WTC11 (cell line): ENCODE data around the gene VTI1A. TPM values are rescaled to one million over a fixed set of nuclear protein-coding genes. Genes with fewer than 3 reads are reported as not detected.

Source experiments
- ATAC-seq: fragments of 200-7000 bp; cut with Tn5 transposase; 2 replicates; pipeline ENCODE4 v1.10.0; 2021; ENCODE audit warnings: mild to moderate bottlenecking, moderate library complexity
- CTCF ChIA-PET: fragments of 300-600 bp; sonication (Branson Sonifier 250); formaldehyde crosslinking; loops from one replicate; lab custom pipeline; 2021; ENCODE audit warnings: antibody characterized with exemption; lab: Charles Lee
- POLR2A ChIA-PET: fragments of 350-600 bp; sonication (Branson Sonifier 250); formaldehyde crosslinking; loops from one replicate; lab custom pipeline; 2021; ENCODE audit warnings: antibody characterized with exemption; lab: Charles Lee
- DNase-seq: peaks from one replicate; pipeline ENCODE4 v3.0.0; 2021; ENCODE audit warnings: low spot score
- H3K27ac Mint-ChIP-seq: 2 replicates; pipeline ENCODE4 v1.8.0; 2021; ENCODE audit warnings: mixed read lengths
- H3K27me3 Mint-ChIP-seq: 2 replicates; pipeline ENCODE4 v1.8.0; 2021; ENCODE audit warnings: low read depth, mild to moderate bottlenecking, moderate library complexity, mixed read lengths
- H3K36me3 Mint-ChIP-seq: 2 replicates; pipeline ENCODE4 v1.8.0; 2021; ENCODE audit warnings: mixed read lengths
- H3K4me1 Mint-ChIP-seq: 2 replicates; pipeline ENCODE4 v1.8.0; 2022; ENCODE audit warnings: mixed read lengths
- H3K4me3 Mint-ChIP-seq: 2 replicates; pipeline ENCODE4 v1.8.0; 2021; ENCODE audit warnings: mild to moderate bottlenecking, moderate library complexity, mixed read lengths
- H3K9me3 Mint-ChIP-seq: 2 replicates; pipeline ENCODE4 v1.8.0; 2021; ENCODE audit warnings: mixed read lengths
- CREB1 ChIP-seq: sonication (generic); formaldehyde crosslinking; IDR thresholded peaks from 2 replicates; pipeline ENCODE4 v1.8.0; 2023; ENCODE audit warnings: mild to moderate bottlenecking, missing genetic modification reagents
- ELF4 ChIP-seq: sonication (generic); formaldehyde crosslinking; IDR thresholded peaks from 2 replicates; pipeline ENCODE4 v1.8.1; 2022; ENCODE audit warnings: low read depth, mild to moderate bottlenecking, moderate library complexity, missing genetic modification reagents
- ETV6 ChIP-seq: sonication (generic); formaldehyde crosslinking; IDR thresholded peaks from 2 replicates; pipeline ENCODE4 v1.8.1; 2022; ENCODE audit warnings: mild to moderate bottlenecking, missing genetic modification reagents
- IRF2 ChIP-seq: sonication (generic); formaldehyde crosslinking; IDR thresholded peaks from 2 replicates; pipeline ENCODE4 v1.8.0; 2022; ENCODE audit warnings: low read depth, missing genetic modification reagents, borderline replicate concordance
- JUN ChIP-seq: sonication (generic); formaldehyde crosslinking; IDR thresholded peaks from 2 replicates; pipeline ENCODE4 v1.8.0; 2023; ENCODE audit warnings: mild to moderate bottlenecking, missing genetic modification reagents
- KAT7 ChIP-seq: sonication (generic); formaldehyde crosslinking; IDR thresholded peaks from 2 replicates; pipeline ENCODE4 v1.8.1; 2023; ENCODE audit warnings: missing genetic modification reagents, mild to moderate bottlenecking, borderline replicate concordance
- MXD4 ChIP-seq: fragments of 250-450 bp; sonication (Bioruptor Pico); IDR thresholded peaks from 2 replicates; pipeline ENCODE4 v1.8.0; 2021; ENCODE audit warnings: mild to moderate bottlenecking, moderate library complexity, borderline replicate concordance
- NR3C1 ChIP-seq: sonication (generic); formaldehyde crosslinking; conservative IDR thresholded peaks from 2 replicates; pipeline ENCODE4 v1.8.1; 2023; ENCODE audit warnings: low read depth, mild to moderate bottlenecking, missing genetic modification reagents
- OVOL2 ChIP-seq: fragments of 250-450 bp; sonication (Bioruptor Pico); IDR thresholded peaks from 2 replicates; pipeline ENCODE4 v1.9.0; 2021; ENCODE audit warnings: mild to moderate bottlenecking, borderline replicate concordance
- RELA ChIP-seq: sonication (generic); formaldehyde crosslinking; IDR thresholded peaks from 2 replicates; pipeline ENCODE4 v1.8.1; 2022; ENCODE audit warnings: missing genetic modification reagents, mild to moderate bottlenecking, borderline replicate concordance
- RORB ChIP-seq: fragments of 250-450 bp; sonication (Bioruptor Pico); IDR thresholded peaks from 2 replicates; pipeline ENCODE4 v1.9.0; 2021; ENCODE audit warnings: mild to moderate bottlenecking
- SMAD4 ChIP-seq: sonication (generic); formaldehyde crosslinking; IDR thresholded peaks from 2 replicates; pipeline ENCODE4 v1.8.0; 2022; ENCODE audit warnings: mild to moderate bottlenecking, missing genetic modification reagents
- SP1 ChIP-seq: sonication (generic); formaldehyde crosslinking; conservative IDR thresholded peaks from 2 replicates; pipeline ENCODE4 v1.8.1; 2022; ENCODE audit warnings: missing genetic modification reagents
- TEAD1 ChIP-seq: sonication (generic); formaldehyde crosslinking; IDR thresholded peaks from 2 replicates; pipeline ENCODE4 v1.8.0; 2022; ENCODE audit warnings: mild to moderate bottlenecking, missing genetic modification reagents
- ZNF121 ChIP-seq: sonication (generic); formaldehyde crosslinking; IDR thresholded peaks from 2 replicates; pipeline ENCODE4 v1.8.0; 2023; ENCODE audit warnings: missing genetic modification reagents
- ZNF138 ChIP-seq: sonication (generic); formaldehyde crosslinking; conservative IDR thresholded peaks from 2 replicates; pipeline ENCODE4 v1.8.1; 2022; ENCODE audit warnings: mild to moderate bottlenecking, moderate library complexity, missing genetic modification reagents
- ZNF219 ChIP-seq: sonication (generic); formaldehyde crosslinking; IDR thresholded peaks from 2 replicates; pipeline ENCODE4 v1.8.0; 2023; ENCODE audit warnings: missing genetic modification reagents, mild to moderate bottlenecking, borderline replicate concordance
- ZNF263 ChIP-seq: sonication (generic); formaldehyde crosslinking; IDR thresholded peaks from 2 replicates; pipeline ENCODE4 v1.8.1; 2022; ENCODE audit warnings: low read depth, mild to moderate bottlenecking, moderate library complexity, missing genetic modification reagents
- ZNF317 ChIP-seq: sonication (generic); formaldehyde crosslinking; IDR thresholded peaks from 2 replicates; pipeline ENCODE4 v1.8.1; 2023; ENCODE audit warnings: low read depth, mild to moderate bottlenecking, moderate library complexity, missing genetic modification reagents, borderline replicate concordance
- ZNF396 ChIP-seq: fragments of 250-450 bp; sonication (Bioruptor Pico); IDR thresholded peaks from 2 replicates; pipeline ENCODE4 v1.8.0; 2021; ENCODE audit warnings: mild to moderate bottlenecking, moderate library complexity, borderline replicate concordance
- ZNF671 ChIP-seq: fragments of 250-450 bp; sonication (Bioruptor Pico); IDR thresholded peaks from 2 replicates; pipeline ENCODE4 v1.8.0; 2021; ENCODE audit warnings: mild to moderate bottlenecking
- total RNA-seq: library from RNA; stranded (reverse); gene quantifications from 3 replicates; pipeline ENCODE4 v1.2.3, GENCODE V29; 2021
- TF ChIP-seq, protein P1 (sequence below): fragments of 250-450 bp; sonication (Bioruptor Pico); IDR thresholded peaks from 2 replicates; pipeline ENCODE4 v1.9.0; 2021; ENCODE audit warnings: mild to moderate bottlenecking
- TF ChIP-seq, protein P2 (sequence below): fragments of 250-450 bp; sonication (Bioruptor Pico); IDR thresholded peaks from 2 replicates; pipeline ENCODE4 v1.8.0; 2021; ENCODE audit warnings: mild to moderate bottlenecking
- TF ChIP-seq, protein P3 (sequence below): sonication (generic); formaldehyde crosslinking; IDR thresholded peaks from 2 replicates; pipeline ENCODE4 v1.8.0; 2023; ENCODE audit warnings: mild to moderate bottlenecking, missing genetic modification reagents
- TF ChIP-seq, protein P4 (sequence below): sonication (generic); formaldehyde crosslinking; IDR thresholded peaks from 2 replicates; pipeline ENCODE4 v1.8.1; 2022; ENCODE audit warnings: low read depth, mild to moderate bottlenecking, moderate library complexity, missing genetic modification reagents, borderline replicate concordance
- TF ChIP-seq, protein P5 (sequence below): sonication (generic); formaldehyde crosslinking; IDR thresholded peaks from 2 replicates; pipeline ENCODE4 v1.8.1; 2023; ENCODE audit warnings: mild to moderate bottlenecking, missing genetic modification reagents

VTI1A gene
- total RNA-seq, 1 experiment from 2014 or later = 20.1 TPM

DNA sequence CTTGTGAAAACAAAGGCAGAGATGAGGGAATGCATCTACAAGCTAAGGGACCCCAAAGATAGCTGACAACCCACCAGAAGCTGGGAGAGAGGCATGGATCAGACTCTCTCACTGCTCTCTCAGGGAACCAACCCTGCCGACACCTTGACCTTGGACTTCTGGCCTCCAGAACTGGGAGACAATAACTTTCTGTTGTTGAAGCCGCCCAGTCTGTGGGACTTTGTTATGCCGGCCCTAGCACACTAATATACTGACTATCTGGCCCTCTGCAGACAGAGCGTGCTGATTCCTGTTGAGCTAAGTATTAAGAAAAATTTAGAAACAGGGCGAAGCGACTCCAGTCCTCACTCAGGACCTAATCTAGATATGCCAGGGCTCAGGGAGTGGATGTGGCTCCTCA lies 358.7 kb downstream of the VTI1A start (continued):
- TF ChIP-seq, protein P1, sequence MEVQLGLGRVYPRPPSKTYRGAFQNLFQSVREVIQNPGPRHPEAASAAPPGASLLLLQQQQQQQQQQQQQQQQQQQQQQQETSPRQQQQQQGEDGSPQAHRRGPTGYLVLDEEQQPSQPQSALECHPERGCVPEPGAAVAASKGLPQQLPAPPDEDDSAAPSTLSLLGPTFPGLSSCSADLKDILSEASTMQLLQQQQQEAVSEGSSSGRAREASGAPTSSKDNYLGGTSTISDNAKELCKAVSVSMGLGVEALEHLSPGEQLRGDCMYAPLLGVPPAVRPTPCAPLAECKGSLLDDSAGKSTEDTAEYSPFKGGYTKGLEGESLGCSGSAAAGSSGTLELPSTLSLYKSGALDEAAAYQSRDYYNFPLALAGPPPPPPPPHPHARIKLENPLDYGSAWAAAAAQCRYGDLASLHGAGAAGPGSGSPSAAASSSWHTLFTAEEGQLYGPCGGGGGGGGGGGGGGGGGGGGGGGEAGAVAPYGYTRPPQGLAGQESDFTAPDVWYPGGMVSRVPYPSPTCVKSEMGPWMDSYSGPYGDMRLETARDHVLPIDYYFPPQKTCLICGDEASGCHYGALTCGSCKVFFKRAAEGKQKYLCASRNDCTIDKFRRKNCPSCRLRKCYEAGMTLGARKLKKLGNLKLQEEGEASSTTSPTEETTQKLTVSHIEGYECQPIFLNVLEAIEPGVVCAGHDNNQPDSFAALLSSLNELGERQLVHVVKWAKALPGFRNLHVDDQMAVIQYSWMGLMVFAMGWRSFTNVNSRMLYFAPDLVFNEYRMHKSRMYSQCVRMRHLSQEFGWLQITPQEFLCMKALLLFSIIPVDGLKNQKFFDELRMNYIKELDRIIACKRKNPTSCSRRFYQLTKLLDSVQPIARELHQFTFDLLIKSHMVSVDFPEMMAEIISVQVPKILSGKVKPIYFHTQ (CRISPR knock-in tag) = no peak
- TF ChIP-seq OVOL2 = no peak
- no peak for TF ChIP-seq SMAD4
- TF ChIP-seq IRF2 (CRISPR knock-in tag) = no peak
- no peak for TF ChIP-seq ZNF121 (CRISPR knock-in tag)
- no peak for TF ChIP-seq RORB (CRISPR knock-in tag)
- no peak for TF ChIP-seq ZNF138
- TF ChIP-seq MXD4 (CRISPR knock-in tag) = no peak
- no peak for TF ChIP-seq SP1
- TF ChIP-seq, protein P2, sequence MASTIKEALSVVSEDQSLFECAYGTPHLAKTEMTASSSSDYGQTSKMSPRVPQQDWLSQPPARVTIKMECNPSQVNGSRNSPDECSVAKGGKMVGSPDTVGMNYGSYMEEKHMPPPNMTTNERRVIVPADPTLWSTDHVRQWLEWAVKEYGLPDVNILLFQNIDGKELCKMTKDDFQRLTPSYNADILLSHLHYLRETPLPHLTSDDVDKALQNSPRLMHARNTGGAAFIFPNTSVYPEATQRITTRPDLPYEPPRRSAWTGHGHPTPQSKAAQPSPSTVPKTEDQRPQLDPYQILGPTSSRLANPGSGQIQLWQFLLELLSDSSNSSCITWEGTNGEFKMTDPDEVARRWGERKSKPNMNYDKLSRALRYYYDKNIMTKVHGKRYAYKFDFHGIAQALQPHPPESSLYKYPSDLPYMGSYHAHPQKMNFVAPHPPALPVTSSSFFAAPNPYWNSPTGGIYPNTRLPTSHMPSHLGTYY (CRISPR knock-in tag) = no peak
- TF ChIP-seq ZNF263 (CRISPR knock-in tag) = no peak

DNA sequence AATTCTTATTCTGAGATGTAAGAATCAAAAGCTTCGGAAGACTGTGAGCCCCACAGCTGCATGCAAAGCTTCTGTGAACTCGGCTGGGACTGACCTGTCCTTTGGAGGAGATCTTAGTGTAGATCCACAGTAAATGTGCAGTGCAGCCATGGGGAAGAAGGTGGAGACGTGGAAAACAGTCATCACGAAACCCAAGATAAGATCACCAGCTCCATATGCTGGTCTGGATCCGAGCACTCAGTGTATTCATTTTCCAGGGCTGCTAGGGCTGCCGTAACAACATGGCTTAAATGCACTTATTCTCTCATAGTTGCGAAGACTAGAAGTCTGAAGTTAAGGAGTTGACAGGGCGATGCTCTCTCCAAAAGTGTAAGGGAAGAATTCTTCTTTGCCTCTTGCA lies 360.0 kb downstream of the VTI1A start:
- ChIA-PET POLR2A (no interaction called here), CTCF (interaction anchor here (1.3 kb wide), 1 partner anchor 86 kb away, joined by 3 read pairs; no protein-coding TSS in a partner anchor)
- DNase-seq = no peak
- no peak overlapping the region for H3K4me3 Mint-ChIP-seq
- H3K36me3 Mint-ChIP-seq = peaks cover 11% of the 10 kb centered on the region
- peaks cover 32% of the 10 kb centered on the region for H3K27me3 Mint-ChIP-seq
- peaks cover 7% of the 10 kb centered on the region for H3K9me3 Mint-ChIP-seq
- TF ChIP-seq MXD4 (CRISPR knock-in tag) = no peak
- no peak for TF ChIP-seq CREB1 (CRISPR knock-in tag)
- TF ChIP-seq, protein P3, sequence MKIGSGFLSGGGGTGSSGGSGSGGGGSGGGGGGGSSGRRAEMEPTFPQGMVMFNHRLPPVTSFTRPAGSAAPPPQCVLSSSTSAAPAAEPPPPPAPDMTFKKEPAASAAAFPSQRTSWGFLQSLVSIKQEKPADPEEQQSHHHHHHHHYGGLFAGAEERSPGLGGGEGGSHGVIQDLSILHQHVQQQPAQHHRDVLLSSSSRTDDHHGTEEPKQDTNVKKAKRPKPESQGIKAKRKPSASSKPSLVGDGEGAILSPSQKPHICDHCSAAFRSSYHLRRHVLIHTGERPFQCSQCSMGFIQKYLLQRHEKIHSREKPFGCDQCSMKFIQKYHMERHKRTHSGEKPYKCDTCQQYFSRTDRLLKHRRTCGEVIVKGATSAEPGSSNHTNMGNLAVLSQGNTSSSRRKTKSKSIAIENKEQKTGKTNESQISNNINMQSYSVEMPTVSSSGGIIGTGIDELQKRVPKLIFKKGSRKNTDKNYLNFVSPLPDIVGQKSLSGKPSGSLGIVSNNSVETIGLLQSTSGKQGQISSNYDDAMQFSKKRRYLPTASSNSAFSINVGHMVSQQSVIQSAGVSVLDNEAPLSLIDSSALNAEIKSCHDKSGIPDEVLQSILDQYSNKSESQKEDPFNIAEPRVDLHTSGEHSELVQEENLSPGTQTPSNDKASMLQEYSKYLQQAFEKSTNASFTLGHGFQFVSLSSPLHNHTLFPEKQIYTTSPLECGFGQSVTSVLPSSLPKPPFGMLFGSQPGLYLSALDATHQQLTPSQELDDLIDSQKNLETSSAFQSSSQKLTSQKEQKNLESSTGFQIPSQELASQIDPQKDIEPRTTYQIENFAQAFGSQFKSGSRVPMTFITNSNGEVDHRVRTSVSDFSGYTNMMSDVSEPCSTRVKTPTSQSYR (CRISPR knock-in tag) = no peak
- no peak for TF ChIP-seq JUN (CRISPR knock-in tag)
- TF ChIP-seq ZNF671 (CRISPR knock-in tag) = no peak
- TF ChIP-seq ZNF219 (CRISPR knock-in tag) = no peak
- TF ChIP-seq ZNF121 (CRISPR knock-in tag) = no peak
- TF ChIP-seq RELA (CRISPR knock-in tag) = no peak
- no peak overlapping the region for H3K27ac Mint-ChIP-seq
- ATAC-seq = no peak
- H3K4me1 Mint-ChIP-seq = peaks cover 38% of the 10 kb centered on the region

DNA sequence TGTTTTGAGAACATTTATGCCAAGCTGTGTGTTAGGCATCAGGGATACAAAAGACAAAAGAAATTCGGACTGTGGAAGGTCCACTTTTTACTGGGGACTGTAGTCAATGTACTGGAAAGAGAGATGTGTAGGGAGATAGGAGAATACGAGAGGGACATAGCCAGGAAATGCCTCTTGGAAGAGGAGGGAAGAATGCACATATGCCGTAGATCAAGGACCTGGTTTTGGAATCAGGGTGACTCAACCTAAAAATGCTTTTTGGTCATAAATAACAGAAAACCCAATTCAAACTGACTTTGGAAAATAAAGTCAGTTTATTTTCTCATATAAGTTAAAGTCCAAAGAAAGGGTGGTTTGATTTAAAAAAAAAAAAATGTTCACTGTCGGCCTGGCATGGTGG lies 362.7 kb downstream of the VTI1A start:
- Mint-ChIP-seq H3K9me3 (peaks cover 7% of the 10 kb centered on the region), H3K4me1 (peaks cover 57% of the 10 kb centered on the region), H3K4me3 (no peak overlapping the region), H3K27me3 (peaks cover 53% of the 10 kb centered on the region), H3K36me3 (peaks cover 11% of the 10 kb centered on the region), H3K27ac (no peak overlapping the region; the same call in 1 of the 2 replicates)
- ChIA-PET POLR2A (no interaction called here), CTCF (interaction anchor here (0.7 kb wide), 1 partner anchor 31 kb away, joined by 4 read pairs; no protein-coding TSS in a partner anchor)
- no peak for DNase-seq
- no peak for ATAC-seq
- TF ChIP-seq, protein P4, sequence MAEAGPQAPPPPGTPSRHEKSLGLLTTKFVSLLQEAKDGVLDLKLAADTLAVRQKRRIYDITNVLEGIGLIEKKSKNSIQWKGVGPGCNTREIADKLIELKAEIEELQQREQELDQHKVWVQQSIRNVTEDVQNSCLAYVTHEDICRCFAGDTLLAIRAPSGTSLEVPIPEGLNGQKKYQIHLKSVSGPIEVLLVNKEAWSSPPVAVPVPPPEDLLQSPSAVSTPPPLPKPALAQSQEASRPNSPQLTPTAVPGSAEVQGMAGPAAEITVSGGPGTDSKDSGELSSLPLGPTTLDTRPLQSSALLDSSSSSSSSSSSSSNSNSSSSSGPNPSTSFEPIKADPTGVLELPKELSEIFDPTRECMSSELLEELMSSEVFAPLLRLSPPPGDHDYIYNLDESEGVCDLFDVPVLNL (CRISPR knock-in tag) = no peak
- TF ChIP-seq NR3C1 (CRISPR knock-in tag) = no peak
- TF ChIP-seq ZNF396 = no peak
- TF ChIP-seq, protein P5, sequence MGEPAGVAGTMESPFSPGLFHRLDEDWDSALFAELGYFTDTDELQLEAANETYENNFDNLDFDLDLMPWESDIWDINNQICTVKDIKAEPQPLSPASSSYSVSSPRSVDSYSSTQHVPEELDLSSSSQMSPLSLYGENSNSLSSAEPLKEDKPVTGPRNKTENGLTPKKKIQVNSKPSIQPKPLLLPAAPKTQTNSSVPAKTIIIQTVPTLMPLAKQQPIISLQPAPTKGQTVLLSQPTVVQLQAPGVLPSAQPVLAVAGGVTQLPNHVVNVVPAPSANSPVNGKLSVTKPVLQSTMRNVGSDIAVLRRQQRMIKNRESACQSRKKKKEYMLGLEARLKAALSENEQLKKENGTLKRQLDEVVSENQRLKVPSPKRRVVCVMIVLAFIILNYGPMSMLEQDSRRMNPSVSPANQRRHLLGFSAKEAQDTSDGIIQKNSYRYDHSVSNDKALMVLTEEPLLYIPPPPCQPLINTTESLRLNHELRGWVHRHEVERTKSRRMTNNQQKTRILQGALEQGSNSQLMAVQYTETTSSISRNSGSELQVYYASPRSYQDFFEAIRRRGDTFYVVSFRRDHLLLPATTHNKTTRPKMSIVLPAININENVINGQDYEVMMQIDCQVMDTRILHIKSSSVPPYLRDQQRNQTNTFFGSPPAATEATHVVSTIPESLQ (CRISPR knock-in tag) = no peak
- no peak for TF ChIP-seq RELA (CRISPR knock-in tag)
- TF ChIP-seq TEAD1 (CRISPR knock-in tag) = no peak
- TF ChIP-seq KAT7 (CRISPR knock-in tag) = no peak
- no peak for TF ChIP-seq ELF4 (CRISPR knock-in tag)
- no peak for TF ChIP-seq ZNF317 (CRISPR knock-in tag)
- TF ChIP-seq ZNF121 (CRISPR knock-in tag) = no peak
- TF ChIP-seq CREB1 (CRISPR knock-in tag) = no peak
- TF ChIP-seq ETV6 = no peak
